LNCaP clone FGC (cell line): Measurements from ENCODE around the gene SIPA1L3.
"Not testable (repeated sequence)": the region's sequence is repeated elsewhere in the genome, so short reads cannot be mapped to it uniquely, and the experiment has no call there.

Experiments used
- DNase-seq: peaks from one replicate; pipeline ENCODE4 v3.0.0-alpha.2; 2011; ENCODE audit warnings: low read depth
- H3K4me3 ChIP-seq: 2 replicates; pipeline ENCODE4 v1.5.1; 2011; ENCODE audit warnings: mild to moderate bottlenecking, low read depth, low read length, control low read depth
- TF ChIP-seq, protein P1 (sequence below): IDR thresholded peaks from 2 replicates; pipeline ENCODE4 v1.5.1; 2012; ENCODE audit warnings: mild to moderate bottlenecking; ENCODE audit not compliant: control insufficient read depth, insufficient read depth; ENCODE audit errors: extremely low read depth

The SIPA1L3 gene, protein sequence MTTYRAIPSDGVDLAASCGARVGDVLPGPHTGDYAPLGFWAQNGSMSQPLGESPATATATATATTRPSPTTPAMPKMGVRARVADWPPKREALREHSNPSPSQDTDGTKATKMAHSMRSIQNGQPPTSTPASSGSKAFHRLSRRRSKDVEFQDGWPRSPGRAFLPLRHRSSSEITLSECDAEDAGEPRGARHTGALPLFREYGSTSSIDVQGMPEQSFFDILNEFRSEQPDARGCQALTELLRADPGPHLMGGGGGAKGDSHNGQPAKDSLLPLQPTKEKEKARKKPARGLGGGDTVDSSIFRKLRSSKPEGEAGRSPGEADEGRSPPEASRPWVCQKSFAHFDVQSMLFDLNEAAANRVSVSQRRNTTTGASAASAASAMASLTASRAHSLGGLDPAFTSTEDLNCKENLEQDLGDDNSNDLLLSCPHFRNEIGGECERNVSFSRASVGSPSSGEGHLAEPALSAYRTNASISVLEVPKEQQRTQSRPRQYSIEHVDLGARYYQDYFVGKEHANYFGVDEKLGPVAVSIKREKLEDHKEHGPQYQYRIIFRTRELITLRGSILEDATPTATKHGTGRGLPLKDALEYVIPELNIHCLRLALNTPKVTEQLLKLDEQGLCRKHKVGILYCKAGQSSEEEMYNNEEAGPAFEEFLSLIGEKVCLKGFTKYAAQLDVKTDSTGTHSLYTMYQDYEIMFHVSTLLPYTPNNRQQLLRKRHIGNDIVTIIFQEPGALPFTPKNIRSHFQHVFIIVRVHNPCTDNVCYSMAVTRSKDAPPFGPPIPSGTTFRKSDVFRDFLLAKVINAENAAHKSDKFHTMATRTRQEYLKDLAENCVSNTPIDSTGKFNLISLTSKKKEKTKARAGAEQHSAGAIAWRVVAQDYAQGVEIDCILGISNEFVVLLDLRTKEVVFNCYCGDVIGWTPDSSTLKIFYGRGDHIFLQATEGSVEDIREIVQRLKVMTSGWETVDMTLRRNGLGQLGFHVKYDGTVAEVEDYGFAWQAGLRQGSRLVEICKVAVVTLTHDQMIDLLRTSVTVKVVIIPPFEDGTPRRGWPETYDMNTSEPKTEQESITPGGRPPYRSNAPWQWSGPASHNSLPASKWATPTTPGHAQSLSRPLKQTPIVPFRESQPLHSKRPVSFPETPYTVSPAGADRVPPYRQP (N-terminal part only)

DNA sequence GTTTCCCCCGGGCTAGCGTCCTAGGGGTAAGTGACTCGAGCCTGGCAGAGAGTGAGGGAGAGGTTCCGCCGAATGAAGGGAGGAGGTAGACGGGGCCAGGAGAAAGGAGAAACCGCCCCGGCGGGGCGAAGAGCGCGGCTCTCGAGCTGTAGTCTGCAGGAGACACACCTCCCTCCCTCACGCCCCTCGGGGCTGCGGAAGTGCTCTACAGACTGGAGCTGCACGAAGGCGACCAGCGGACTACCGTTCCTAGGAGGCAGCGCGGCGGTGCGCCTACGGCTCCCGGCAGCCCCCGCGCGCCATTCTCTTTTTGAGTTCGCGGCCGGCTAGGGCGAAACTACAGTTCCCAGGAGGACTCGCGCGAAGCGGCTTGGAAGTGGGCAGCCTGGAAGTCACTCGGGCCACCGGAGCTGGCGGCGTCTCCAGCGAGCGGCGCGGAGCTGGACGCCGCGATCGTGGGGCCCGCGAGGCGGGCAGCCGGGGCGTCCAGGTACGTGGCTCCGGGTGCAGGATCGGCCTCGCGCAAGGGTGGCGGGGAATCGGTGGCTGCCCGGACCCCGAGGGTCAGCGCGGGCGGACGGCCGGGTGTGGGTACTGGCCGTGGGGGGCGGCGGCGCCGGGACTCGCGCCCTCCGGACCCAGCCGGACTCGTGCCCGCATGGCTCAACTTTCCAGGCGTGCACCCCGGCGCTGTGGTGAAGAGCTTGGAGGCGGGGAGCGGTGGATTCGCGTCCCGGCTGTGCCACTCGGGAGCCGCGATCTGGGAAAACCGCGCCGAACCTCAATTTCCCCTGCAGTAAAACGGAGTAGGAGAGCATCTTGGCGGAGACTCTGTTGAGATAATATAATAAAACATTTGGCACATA is at the start of gene SIPA1L3:
TSS of gene SIPA1L3 (plus strand) at position 340 of the 866 bp plus-strand sequence. CDS start 174,358 bp downstream, outside the sequence.
- peak; percentile 86 for DNase-seq
- TF ChIP-seq, protein P1, sequence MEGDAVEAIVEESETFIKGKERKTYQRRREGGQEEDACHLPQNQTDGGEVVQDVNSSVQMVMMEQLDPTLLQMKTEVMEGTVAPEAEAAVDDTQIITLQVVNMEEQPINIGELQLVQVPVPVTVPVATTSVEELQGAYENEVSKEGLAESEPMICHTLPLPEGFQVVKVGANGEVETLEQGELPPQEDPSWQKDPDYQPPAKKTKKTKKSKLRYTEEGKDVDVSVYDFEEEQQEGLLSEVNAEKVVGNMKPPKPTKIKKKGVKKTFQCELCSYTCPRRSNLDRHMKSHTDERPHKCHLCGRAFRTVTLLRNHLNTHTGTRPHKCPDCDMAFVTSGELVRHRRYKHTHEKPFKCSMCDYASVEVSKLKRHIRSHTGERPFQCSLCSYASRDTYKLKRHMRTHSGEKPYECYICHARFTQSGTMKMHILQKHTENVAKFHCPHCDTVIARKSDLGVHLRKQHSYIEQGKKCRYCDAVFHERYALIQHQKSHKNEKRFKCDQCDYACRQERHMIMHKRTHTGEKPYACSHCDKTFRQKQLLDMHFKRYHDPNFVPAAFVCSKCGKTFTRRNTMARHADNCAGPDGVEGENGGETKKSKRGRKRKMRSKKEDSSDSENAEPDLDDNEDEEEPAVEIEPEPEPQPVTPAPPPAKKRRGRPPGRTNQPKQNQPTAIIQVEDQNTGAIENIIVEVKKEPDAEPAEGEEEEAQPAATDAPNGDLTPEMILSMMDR = no peak
- H3K4me3 ChIP-seq = peak within 1 kb of the TSS; percentile 76

DNA sequence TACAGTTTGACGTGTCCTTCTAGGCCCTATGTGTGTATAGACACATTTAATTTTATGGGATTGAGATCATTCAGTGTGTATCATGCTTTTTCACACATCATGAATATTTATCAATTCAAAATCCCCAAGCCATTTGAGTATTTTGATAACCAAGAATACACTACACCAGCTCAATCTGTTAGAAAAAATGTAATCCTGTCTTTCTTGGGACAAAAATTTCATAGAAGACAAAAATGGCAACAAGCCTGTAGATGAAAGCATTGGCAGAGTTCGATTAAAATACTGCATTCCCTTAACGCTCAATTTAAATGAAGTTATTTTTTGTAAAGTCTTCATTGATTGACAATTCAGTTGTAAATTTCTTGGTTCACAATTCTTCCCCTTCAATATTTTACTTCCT is 42.5 kb upstream of the SIPA1L3 start:
- DNase-seq = no peak
- H3K4me3 ChIP-seq = no peak overlapping the region
- TF ChIP-seq, protein P1 = no peak

DNA sequence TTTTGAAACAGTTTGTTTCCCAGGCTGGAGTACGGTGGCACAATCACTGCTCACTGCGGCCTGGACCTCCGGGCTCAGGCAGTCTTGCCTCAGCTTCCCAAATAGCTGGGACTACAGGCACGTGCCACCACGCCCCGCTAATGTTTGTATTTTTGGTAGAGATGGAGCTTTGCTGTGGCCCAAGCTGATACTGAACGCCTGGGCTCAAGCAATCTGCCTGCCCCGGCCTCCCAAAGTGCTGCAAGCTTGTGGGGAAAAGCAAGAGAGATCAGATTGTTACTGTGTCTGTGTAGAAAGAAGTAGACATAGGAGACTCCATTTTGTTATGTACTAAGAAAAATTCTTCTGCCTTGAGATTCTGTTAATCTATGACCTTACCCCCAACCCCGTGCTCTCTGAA is 41.1 kb upstream of the SIPA1L3 start:
- DNase-seq, H3K4me3 ChIP-seq: not testable (repeated sequence)

DNA sequence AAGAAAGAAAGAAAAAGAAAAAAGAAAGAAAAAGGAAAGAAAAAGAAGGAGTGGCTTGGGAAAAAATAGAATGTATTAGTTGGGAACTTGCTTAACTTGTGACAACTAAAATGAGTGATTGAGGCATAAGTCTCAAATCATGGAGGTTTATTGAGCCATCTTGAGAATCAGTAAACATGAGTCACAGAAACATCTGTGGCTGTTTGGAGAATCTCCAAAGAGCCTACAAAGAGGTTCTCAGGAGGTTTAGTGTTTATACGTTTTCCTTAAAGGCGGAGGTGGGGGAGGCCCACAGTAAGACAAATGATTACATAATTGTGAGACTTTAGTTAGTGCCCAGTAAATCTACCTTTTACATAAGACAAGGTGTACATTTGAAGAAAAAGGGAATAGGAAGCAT is 39.2 kb upstream of the SIPA1L3 start:
- DNase-seq = peak; percentile 27
- TF ChIP-seq, protein P1 = no peak
- H3K4me3 ChIP-seq = no peak overlapping the region

DNA sequence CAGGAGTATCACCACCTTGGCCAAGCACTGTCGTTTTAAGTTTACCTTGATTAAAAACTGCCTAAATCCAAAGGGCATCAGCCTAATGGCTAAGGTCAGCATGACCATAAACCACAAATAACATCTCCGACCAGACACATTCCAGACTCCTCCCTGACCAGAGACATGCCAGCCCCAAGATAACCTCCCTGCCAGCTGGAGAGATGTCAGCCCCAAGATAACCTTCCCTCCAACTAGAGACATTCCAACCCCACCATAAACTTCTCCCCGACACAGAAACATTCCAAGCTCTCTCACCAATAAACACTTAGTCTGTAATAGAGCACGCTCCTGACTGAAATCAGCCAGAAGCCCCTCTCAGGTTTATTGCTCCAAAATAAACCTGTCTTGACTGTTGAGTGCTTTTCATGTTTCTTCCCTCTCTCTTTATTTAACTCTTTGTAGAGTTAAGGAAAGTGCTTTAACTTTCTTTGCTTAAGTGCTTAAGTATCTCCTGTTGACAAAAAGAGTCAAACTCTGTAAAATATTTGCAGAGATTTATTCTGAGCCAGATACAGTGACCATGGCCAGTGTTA is 37.2 kb upstream of the SIPA1L3 start:
- DNase-seq = no peak
- TF ChIP-seq, protein P1 = no peak
- no peak overlapping the region for H3K4me3 ChIP-seq

DNA sequence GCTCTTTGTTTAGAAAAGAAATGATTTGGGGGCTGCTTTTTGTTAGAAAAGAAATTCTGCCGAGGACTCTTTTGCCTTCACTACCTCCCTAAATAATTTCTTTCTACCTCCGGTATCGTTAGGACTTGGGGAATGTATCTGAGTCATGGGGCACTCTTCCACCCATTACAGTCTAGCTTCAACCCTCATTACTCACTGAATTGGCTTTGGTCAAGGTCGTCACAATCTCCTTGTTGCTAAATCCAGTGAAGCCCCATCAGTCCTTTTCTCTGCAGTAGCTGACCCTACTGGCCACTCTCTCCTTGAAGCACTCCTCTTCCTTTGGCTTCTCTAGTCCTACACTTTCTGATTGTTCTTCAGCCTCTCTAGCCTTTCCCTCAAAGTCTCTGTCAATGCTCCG is 34.6 kb upstream of the SIPA1L3 start:
- no peak for DNase-seq
- TF ChIP-seq, protein P1 = no peak
- no peak overlapping the region for H3K4me3 ChIP-seq
